ENCODE data around the gene MAGEF1. TPM values are rescaled to one million over a fixed set of nuclear protein-coding genes. Genes with fewer than 3 reads are reported as not detected.

The MAGEF1 gene
- polyA plus RNA-seq, 6 donors from 2014 or later = 26.2 to 48.5 (median 46.9) TPM

GRCh38 chr3:184750349-184751083 is 38.7 kb upstream of the MAGEF1 start:
- Mint-ChIP-seq H3K4me3 (no peak overlapping the region), H3K9me3 (no peaks in the 10 kb centered on the region), H3K27me3 (peaks cover 14 to 29% (median 19%) of the 10 kb centered on the region in 3 donors), H3K4me1 (peaks cover 0 to 5% (median 4%) of the 10 kb centered on the region in 3 donors), H3K36me3 (no peaks in the 10 kb centered on the region), H3K27ac (peak overlapping the region in 1 of 6 donors; percentile 79)
- ATAC-seq (ENCODE audit: low read depth in 2 of 2) (no peak), DNase-seq (no peak)

GRCh38 chr3:184749168-184749744 is 37.4 kb upstream of the MAGEF1 start:
- ATAC-seq (ENCODE audit: low read depth in 2 of 2) = no peak
- Mint-ChIP-seq H3K27ac (peak overlapping the region in 2 of 6 donors; percentile 62 to 74), H3K4me3 (no peak overlapping the region), H3K4me1 (peaks cover 0 to 5% (median 4%) of the 10 kb centered on the region in 3 donors), H3K9me3 (no peaks in the 10 kb centered on the region), H3K27me3 (peaks cover 14 to 39% (median 19%) of the 10 kb centered on the region in 3 donors), H3K36me3 (no peaks in the 10 kb centered on the region)
- DNase-seq = no peak

- Mint-ChIP-seq H3K36me3 (no peaks in the 10 kb centered on the region), H3K4me1 (peaks cover 0 to 5% (median 4%) of the 10 kb centered on the region in 3 donors), H3K27ac (peak overlapping the region in 2 of 6 donors; percentile 12 to 74), H3K27me3 (peaks cover 14 to 39% (median 19%) of the 10 kb centered on the region in 3 donors), H3K4me3 (no peak overlapping the region), H3K9me3 (no peaks in the 10 kb centered on the region)
- ATAC-seq (ENCODE audit: low read depth in 2 of 2) = no peak
- no peak for DNase-seq
These were observed 36.6 kb upstream of the MAGEF1 start for GRCh38 chr3:184748219-184749135.

- H3K27ac Mint-ChIP-seq = no peak overlapping the region
- no peak for DNase-seq
- H3K27me3 Mint-ChIP-seq = peaks cover 12 to 41% (median 19%) of the 10 kb centered on the region in 3 donors
- H3K9me3 Mint-ChIP-seq = no peaks in the 10 kb centered on the region
- H3K4me1 Mint-ChIP-seq = no peaks in the 10 kb centered on the region
- H3K36me3 Mint-ChIP-seq = no peaks in the 10 kb centered on the region
- ATAC-seq (ENCODE audit: low read depth in 2 of 2) = no peak
- no peak overlapping the region for H3K4me3 Mint-ChIP-seq
These were observed 34.6 kb upstream of the MAGEF1 start for GRCh38 chr3:184746131-184747120.

- Mint-ChIP-seq H3K27me3 (peaks cover 9 to 49% (median 19%) of the 10 kb centered on the region in 3 donors), H3K27ac (no peak overlapping the region), H3K4me1 (no peaks in the 10 kb centered on the region), H3K4me3 (no peak overlapping the region), H3K36me3 (no peaks in the 10 kb centered on the region), H3K9me3 (no peaks in the 10 kb centered on the region)
- DNase-seq (no peak), ATAC-seq (ENCODE audit: low read depth in 2 of 2) (no peak)
These were observed 33.7 kb upstream of the MAGEF1 start for GRCh38 chr3:184745526-184745925.

GRCh38 chr3:184743248-184743647 is 31.4 kb upstream of the MAGEF1 start:
- no peak for DNase-seq
- Mint-ChIP-seq H3K27me3 (peaks cover 4 to 41% (median 19%) of the 10 kb centered on the region in 3 donors), H3K27ac (no peak overlapping the region), H3K4me3 (no peak overlapping the region), H3K4me1 (no peaks in the 10 kb centered on the region), H3K9me3 (peaks cover 0 to 2% (median 0%) of the 10 kb centered on the region in 7 donors), H3K36me3 (no peaks in the 10 kb centered on the region)
- ATAC-seq (ENCODE audit: low read depth in 2 of 2) = no peak

GRCh38 chr3:184742676-184743135 is 30.8 kb upstream of the MAGEF1 start:
- no peak for DNase-seq
- peaks cover 4 to 36% (median 15%) of the 10 kb centered on the region in 3 donors for H3K27me3 Mint-ChIP-seq
- H3K36me3 Mint-ChIP-seq = no peaks in the 10 kb centered on the region
- no peak overlapping the region for H3K27ac Mint-ChIP-seq
- ATAC-seq (ENCODE audit: low read depth in 2 of 2) = no peak
- no peaks in the 10 kb centered on the region for H3K4me1 Mint-ChIP-seq
- peaks cover 0 to 2% (median 0%) of the 10 kb centered on the region in 7 donors for H3K9me3 Mint-ChIP-seq
- no peak overlapping the region for H3K4me3 Mint-ChIP-seq

GRCh38 chr3:184741798-184742675 is 30.2 kb upstream of the MAGEF1 start:
- Mint-ChIP-seq H3K36me3 (no peaks in the 10 kb centered on the region), H3K27ac (no peak overlapping the region), H3K27me3 (peaks cover 4 to 43% (median 22%) of the 10 kb centered on the region in 3 donors), H3K4me1 (no peaks in the 10 kb centered on the region), H3K9me3 (peaks cover 0 to 2% (median 0%) of the 10 kb centered on the region in 7 donors), H3K4me3 (no peak overlapping the region)
- DNase-seq (no peak), ATAC-seq (ENCODE audit: low read depth in 2 of 2) (no peak)

- no peak for DNase-seq
- Mint-ChIP-seq H3K27ac (peak overlapping the region in 2 of 6 donors; percentile 65 to 86), H3K4me3 (no peak overlapping the region), H3K9me3 (peaks cover 0 to 2% (median 0%) of the 10 kb centered on the region in 7 donors), H3K36me3 (no peaks in the 10 kb centered on the region), H3K27me3 (peaks cover 4 to 45% (median 23%) of the 10 kb centered on the region in 3 donors), H3K4me1 (no peaks in the 10 kb centered on the region)
- ATAC-seq (ENCODE audit: low read depth in 2 of 2) = no peak
These were observed 29.3 kb upstream of the MAGEF1 start for GRCh38 chr3:184741259-184741556.

- no peaks in the 10 kb centered on the region for H3K4me1 Mint-ChIP-seq
- peak overlapping the region in 1 of 6 donors; percentile 37 for H3K27ac Mint-ChIP-seq
- peaks cover 0 to 2% (median 0%) of the 10 kb centered on the region in 7 donors for H3K9me3 Mint-ChIP-seq
These were observed 28.8 kb upstream of the MAGEF1 start for GRCh38 chr3:184740509-184741258.

More at GRCh38 chr3:184740509-184741258, 28.8 kb upstream of the MAGEF1 start:
- DNase-seq (no peak), ATAC-seq (ENCODE audit: low read depth in 2 of 2) (no peak)
- no peak overlapping the region for H3K4me3 Mint-ChIP-seq
- H3K36me3 Mint-ChIP-seq = no peaks in the 10 kb centered on the region
- H3K27me3 Mint-ChIP-seq = peaks cover 4 to 46% (median 25%) of the 10 kb centered on the region in 3 donors
